SJSA1 (cell line): Measurements from ENCODE around the gene GRWD1. TPM values are rescaled to one million over a fixed set of nuclear protein-coding genes. Genes with fewer than 3 reads are reported as not detected.

Experiments
- DNase-seq, 2 experiments: peaks; one replicate each; pipeline ENCODE4 v3.0.0-alpha.2; 2015 to 2020; ENCODE audit warnings: low spot score in 2 of 2, low read depth in 1 of 2
- H3K27ac ChIP-seq: fragments of 250-450 bp; sonication (Bioruptor Pico); 2 replicates; pipeline ENCODE4 v1.5.1; 2020; ENCODE audit warnings: mild to moderate bottlenecking, moderate library complexity
- H3K27me3 ChIP-seq: fragments of 250-450 bp; sonication (Bioruptor Pico); replicated peaks from 2 replicates; pipeline ENCODE4 v1.5.1; 2020; ENCODE audit warnings: mild to moderate bottlenecking, moderate library complexity
- H3K36me3 ChIP-seq: fragments of 250-450 bp; sonication (Bioruptor Pico); 2 replicates; pipeline ENCODE4 v1.5.1; 2020; ENCODE audit warnings: mild to moderate bottlenecking
- H3K4me1 ChIP-seq: fragments of 250-450 bp; sonication (Bioruptor Pico); replicated peaks from 2 replicates; pipeline ENCODE4 v1.6.1; 2021; ENCODE audit warnings: mild to moderate bottlenecking
- H3K4me3 ChIP-seq: fragments of 250-450 bp; sonication (Bioruptor Pico); 2 replicates; pipeline ENCODE4 v1.5.1; 2020; ENCODE audit warnings: mild to moderate bottlenecking
- H3K9me3 ChIP-seq: fragments of 250-450 bp; sonication (Bioruptor Pico); replicated peaks from 2 replicates; pipeline ENCODE4 v1.5.1; 2020; ENCODE audit warnings: mild to moderate bottlenecking
- total RNA-seq: library from RNA; depleted of rRNA; stranded (reverse); fragments of >200 nt; shearing (Covaris generic); gene quantifications from 2 replicates; pipeline ENCODE4 v1.2.3, GENCODE V29; 2014

Gene GRWD1
- total RNA-seq, 1 experiment from 2014 or later = 50.5 TPM

DNA sequence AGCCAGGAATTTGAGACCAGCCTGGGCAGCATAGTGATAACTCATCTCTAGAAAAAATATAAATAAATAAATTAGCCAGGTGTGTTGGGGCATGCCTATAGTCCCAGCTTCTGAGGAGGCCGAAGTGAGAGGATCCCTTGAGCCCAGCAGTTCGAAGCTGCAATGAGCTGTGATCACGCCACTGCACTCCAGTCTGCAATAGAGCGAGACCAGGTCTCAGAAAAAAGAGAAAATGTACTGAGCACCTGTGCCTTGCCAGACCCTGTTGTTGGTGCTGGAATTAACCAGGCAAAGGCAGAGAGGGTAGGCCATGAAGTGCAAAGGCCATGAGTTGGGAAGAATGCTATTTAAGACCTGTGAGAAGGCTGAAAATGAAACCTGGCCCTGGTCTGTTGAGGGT lies 26.1 kb downstream of the GRWD1 start:
- H3K27me3 ChIP-seq = no peaks in the 10 kb centered on the region
- peaks cover 72% of the 10 kb centered on the region for H3K36me3 ChIP-seq
- DNase-seq = no peak
- no peaks in the 10 kb centered on the region for H3K9me3 ChIP-seq
- H3K4me3 ChIP-seq = no peak overlapping the region
- no peak overlapping the region for H3K27ac ChIP-seq
- peaks cover 8% of the 10 kb centered on the region; the same call in 1 of the 2 replicates for H3K4me1 ChIP-seq

DNA sequence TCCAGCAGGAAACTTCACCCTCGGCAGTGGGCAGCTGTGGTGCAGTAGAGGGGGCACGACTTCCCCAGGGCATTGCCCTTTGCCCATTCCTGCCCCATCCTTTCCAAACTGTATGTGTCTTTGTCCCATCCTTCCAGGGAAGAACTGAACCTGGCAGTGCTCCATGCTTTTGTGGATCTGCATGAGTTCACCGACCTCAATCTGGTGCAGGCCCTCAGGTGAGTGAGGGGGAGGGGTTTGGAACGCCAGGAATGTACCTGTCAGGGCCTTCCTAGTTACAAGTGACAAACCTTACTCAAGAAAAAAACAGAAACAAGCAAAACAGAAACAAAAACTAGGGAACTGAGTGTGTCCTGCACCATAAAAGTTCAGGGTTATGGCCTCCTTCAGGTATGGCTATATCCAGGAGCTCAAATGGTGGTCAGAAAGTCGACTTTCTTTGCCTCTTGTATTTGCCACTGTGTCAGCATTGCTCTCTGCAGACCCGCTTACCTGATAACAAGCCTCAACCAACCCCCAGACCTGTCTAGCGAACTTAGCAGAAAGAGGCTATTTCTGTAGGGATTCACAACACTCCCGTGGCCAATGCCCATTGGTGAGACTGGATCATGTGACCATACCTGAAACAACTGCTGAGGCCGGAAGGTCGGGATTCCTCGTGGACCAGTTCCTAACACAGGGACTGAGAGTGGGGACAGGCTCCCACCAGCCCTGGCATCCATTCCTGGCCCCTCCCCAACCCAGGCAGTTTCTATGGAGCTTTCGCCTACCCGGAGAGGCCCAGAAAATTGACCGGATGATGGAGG lies 27.6 kb downstream of the GRWD1 start:
- no peak for DNase-seq
- Histone ChIP-seq H3K9me3 (no peaks in the 10 kb centered on the region), H3K4me3 (no peak overlapping the region), H3K36me3 (peaks cover 87% of the 10 kb centered on the region), H3K27me3 (no peaks in the 10 kb centered on the region), H3K27ac (no peak overlapping the region), H3K4me1 (peaks cover 6% of the 10 kb centered on the region; the same call in 1 of the 2 replicates)

DNA sequence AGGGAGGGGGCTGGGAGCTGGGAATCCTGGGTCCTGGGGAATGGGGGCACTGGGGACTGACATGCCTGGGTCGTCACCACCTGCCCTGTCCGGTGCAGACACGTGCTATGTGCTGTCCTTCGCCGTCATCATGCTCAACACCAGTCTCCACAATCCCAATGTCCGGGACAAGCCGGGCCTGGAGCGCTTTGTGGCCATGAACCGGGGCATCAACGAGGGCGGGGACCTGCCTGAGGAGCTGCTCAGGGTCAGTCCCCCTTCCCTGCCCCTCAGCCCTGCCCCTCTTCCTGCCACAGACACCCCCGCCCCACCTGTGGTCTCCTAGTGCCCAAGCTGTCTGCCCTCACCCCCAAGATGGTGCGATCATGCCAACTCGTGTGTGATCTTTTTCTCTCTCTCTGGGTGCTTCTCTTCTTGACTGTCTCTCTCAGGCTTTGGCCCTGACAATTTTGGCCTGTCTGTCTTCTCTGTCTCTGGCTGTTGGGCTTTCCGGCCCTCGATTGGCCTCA lies 28.4 kb downstream of the GRWD1 start:
- H3K36me3 ChIP-seq = peaks cover 90% of the 10 kb centered on the region

DNA sequence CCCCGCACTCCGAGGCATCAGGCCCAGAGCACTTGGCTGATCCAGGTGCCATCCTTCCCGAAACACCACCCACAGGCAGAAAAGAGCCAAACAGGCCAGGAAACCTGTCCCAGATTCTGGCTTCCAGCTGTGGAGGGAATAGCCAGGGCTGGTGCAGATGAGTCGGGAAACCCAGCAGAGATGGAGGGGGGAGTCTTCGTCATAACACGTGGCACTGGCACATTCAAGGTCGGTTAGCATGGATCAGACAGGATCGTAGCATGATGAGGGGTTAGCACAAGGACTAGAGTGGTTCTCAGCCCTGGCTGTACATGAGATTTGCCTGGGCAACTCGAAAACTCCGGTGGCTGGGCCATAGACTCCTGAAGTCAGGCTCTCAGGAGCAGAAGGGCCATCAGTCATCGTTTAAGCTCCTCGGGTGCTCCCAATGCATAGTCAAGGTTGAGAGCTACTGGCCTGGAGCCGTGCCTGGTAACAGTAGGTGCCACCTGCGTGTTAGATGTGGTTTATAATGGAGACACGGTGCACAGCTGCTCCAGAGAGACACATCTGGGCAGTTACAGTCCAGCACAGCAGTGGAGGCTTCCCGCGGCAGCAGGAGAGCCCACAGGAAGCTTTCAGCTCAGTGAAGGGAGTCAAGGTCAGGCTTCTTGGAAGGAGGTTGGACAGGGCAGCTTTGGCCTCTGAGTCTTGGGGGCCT lies 29.7 kb downstream of the GRWD1 start:
- DNase-seq = no peak
- no peak overlapping the region for H3K27ac ChIP-seq
- H3K27me3 ChIP-seq = no peaks in the 10 kb centered on the region
- H3K4me3 ChIP-seq = no peak overlapping the region
- H3K4me1 ChIP-seq = peaks cover under 1% of the 10 kb centered on the region; the same call in 1 of the 2 replicates
- H3K36me3 ChIP-seq = peaks cover 92% of the 10 kb centered on the region
- no peaks in the 10 kb centered on the region for H3K9me3 ChIP-seq

More for the DNA sequence above, 28.4 kb downstream of the GRWD1 start:
- H3K4me3 ChIP-seq = no peak overlapping the region
- H3K4me1 ChIP-seq = peaks cover 5% of the 10 kb centered on the region; the same call in 1 of the 2 replicates
- H3K27me3 ChIP-seq = no peaks in the 10 kb centered on the region
- no peak overlapping the region for H3K27ac ChIP-seq
- DNase-seq = no peak
- no peaks in the 10 kb centered on the region for H3K9me3 ChIP-seq

DNA sequence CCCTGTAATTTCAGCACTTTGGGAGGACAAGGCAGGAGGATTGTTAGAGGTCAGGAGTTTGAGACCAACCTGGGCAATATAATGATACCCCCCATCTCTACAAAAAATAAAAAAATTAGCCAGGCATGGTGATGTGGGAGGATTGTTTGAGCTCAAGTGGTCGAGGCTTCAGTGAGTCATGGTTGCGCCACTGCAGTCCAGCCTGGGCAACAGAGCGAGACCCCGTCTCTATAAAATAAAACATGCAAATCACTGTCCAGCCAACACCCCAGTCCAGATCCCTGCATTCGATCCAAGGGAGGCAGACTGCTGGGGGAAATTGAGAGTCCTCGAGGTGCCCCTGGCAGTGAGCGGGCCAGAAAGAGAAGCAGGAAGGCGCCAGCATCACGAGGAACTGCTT lies 30.4 kb downstream of the GRWD1 start:
- no peak for DNase-seq
- H3K36me3 ChIP-seq = peaks cover 92% of the 10 kb centered on the region
- H3K4me1 ChIP-seq = no peaks in the 10 kb centered on the region
- H3K9me3 ChIP-seq = no peaks in the 10 kb centered on the region
- H3K27ac ChIP-seq = no peak overlapping the region
- no peak overlapping the region for H3K4me3 ChIP-seq
- no peaks in the 10 kb centered on the region for H3K27me3 ChIP-seq

DNA sequence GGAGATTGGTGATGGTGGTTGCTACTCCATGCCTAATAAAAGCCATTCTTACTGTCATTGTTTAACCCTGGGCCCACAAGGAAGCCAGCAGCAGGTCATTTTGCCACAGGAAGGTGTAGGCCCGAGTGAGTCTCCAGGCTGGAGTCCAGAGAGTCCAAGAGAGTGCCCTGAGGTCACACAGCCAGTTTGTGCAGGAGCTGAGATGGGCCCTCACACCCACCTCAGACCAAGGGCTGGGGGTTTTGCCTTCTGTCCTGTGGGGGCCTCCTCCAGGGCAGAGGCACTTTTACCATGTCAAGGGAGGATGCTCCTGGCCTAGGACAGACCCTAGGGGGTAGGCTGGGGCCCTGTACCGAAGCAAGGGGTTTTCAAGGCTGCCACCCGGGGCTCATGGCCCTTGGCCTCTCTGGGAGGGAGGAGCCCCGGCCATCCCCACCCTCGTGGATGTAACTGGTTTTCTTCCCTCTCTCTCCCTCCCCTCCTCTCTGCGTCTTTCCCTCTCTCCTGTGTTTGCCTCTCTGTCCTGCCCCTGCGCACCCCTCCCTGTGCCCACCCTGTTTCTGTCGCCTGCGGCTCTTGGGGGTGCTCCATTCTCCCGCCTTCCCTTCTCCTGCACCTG lies 31.4 kb downstream of the GRWD1 start:
- no peaks in the 10 kb centered on the region for H3K27me3 ChIP-seq
- H3K4me3 ChIP-seq = no peak overlapping the region
- H3K9me3 ChIP-seq = no peaks in the 10 kb centered on the region
- no peak overlapping the region for H3K27ac ChIP-seq
- peaks cover 87% of the 10 kb centered on the region for H3K36me3 ChIP-seq
- no peaks in the 10 kb centered on the region for H3K4me1 ChIP-seq
- no peak for DNase-seq

DNA sequence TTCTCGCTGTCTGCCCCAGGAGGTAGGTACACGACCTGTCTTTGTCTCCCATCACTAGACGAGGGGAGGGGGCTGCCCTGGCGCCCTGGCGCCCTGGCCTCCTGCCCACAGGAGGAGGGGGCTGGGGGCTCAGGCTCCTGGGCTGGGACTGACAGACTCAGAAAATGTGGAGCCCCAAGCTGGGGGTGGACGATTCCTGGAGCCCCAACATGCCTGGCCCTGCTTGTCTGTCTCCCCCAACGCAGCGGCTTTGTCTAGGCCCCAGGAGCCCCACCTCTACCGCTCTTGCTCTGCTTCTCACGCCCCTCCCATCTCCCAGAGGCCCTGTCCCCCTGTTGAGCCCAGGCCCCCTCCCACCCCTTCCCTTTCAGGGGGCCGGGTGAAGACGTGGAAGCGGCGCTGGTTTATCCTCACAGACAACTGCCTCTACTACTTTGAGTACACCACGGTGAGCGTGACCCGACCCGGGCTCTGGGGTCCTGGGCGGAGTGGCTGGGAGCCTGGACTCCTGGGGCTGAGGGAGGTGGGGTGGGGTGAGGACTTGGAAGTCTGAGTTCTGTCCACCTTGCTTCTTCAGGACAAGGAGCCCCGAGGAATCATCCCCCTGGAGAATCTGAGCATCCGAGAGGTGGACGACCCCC lies 32.0 kb downstream of the GRWD1 start:
- Histone ChIP-seq H3K36me3 (peaks cover 83% of the 10 kb centered on the region), H3K4me3 (no peak overlapping the region), H3K27me3 (no peaks in the 10 kb centered on the region), H3K27ac (no peak overlapping the region), H3K4me1 (no peaks in the 10 kb centered on the region), H3K9me3 (no peaks in the 10 kb centered on the region)
- no peak for DNase-seq

DNA sequence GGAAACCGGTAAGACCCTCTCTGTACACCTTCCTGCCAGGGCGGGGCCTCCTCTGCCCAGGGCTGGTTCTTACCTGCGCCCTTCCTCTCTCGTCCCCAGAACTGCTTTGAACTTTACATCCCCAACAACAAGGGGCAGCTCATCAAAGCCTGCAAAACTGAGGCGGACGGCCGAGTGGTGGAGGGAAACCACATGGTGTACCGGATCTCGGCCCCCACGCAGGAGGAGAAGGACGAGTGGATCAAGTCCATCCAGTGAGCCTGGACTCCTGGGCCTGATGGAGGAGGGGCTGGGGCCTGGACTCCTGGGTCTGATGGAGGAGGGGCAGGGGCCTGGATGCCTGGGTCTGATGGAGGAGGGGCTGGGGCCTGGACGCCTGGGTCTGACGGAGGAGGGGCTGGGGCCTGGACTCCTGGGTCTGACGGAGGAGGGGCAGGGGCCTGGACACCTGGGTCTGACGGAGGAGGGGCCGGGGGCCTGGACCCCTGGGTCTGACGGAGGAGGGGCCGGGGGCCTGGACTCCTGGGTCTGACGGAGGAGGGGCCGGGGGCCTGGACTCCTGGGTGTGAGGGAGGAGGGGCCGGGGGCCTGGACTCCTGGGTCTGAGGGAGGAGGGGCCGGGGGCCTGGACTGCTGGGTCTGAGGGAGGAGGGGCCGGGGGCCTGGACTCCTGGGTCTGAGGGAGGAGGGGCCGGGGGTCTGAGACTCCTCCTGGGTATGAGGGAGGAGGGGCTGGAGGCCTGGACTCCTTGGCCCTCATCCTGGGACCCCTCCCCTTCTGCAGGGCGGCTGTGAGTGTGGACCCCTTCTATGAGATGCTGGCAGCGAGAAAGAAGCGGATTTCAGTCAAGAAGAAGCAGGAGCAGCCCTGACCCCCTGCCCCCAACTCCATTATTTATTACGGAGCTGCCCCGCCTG lies 32.8 kb downstream of the GRWD1 start:
- Histone ChIP-seq H3K4me3 (no peak overlapping the region), H3K9me3 (no peaks in the 10 kb centered on the region), H3K27me3 (no peaks in the 10 kb centered on the region), H3K4me1 (no peaks in the 10 kb centered on the region), H3K27ac (no peak overlapping the region), H3K36me3 (peaks cover 75% of the 10 kb centered on the region)
- no peak for DNase-seq

DNA sequence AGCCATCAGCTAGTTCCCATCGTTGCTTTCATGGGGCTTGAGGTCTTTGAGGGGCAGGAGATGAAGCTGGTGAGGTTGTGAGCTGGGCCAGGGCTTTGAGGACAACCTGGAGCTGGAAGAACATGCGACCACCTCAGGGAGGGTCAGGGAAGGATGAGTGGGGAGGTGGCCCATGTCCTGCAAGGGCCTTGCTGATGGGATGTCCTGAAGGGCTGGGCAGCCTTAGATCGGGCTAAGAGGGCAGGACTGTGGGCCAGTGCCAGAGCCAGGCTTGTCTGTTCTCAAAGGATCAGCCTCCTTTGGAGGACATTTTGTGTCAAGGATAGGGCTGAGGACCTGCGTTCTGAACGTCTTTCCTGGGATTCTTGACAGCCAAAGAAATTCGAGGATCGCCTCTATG lies 33.9 kb downstream of the GRWD1 start:
- H3K4me3 ChIP-seq = no peak overlapping the region
- no peaks in the 10 kb centered on the region for H3K4me1 ChIP-seq
- no peaks in the 10 kb centered on the region for H3K27me3 ChIP-seq
- no peaks in the 10 kb centered on the region for H3K9me3 ChIP-seq
- H3K27ac ChIP-seq = no peak overlapping the region
- no peak for DNase-seq
- peaks cover 64% of the 10 kb centered on the region for H3K36me3 ChIP-seq

DNA sequence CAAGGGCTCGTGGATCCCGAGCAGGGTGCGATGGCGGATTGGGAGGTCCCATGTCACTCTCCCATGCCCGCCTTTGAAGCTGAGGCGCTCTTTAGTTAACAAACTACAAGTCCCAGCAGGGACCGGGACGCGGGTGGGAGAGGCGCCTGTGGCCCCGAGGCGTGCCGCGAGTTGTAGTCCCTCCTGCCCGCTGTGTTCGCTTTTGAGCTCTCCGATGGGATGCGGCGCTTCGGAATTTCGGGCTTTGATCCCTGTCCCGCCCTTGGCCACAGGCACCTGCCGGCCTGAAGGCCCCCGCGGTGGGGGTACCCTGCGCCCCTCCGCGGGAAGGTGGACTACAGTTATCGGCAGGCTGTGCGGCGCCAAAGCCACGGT lies 34.4 kb downstream of the GRWD1 start:
- no peak overlapping the region for H3K4me3 ChIP-seq

DNA sequence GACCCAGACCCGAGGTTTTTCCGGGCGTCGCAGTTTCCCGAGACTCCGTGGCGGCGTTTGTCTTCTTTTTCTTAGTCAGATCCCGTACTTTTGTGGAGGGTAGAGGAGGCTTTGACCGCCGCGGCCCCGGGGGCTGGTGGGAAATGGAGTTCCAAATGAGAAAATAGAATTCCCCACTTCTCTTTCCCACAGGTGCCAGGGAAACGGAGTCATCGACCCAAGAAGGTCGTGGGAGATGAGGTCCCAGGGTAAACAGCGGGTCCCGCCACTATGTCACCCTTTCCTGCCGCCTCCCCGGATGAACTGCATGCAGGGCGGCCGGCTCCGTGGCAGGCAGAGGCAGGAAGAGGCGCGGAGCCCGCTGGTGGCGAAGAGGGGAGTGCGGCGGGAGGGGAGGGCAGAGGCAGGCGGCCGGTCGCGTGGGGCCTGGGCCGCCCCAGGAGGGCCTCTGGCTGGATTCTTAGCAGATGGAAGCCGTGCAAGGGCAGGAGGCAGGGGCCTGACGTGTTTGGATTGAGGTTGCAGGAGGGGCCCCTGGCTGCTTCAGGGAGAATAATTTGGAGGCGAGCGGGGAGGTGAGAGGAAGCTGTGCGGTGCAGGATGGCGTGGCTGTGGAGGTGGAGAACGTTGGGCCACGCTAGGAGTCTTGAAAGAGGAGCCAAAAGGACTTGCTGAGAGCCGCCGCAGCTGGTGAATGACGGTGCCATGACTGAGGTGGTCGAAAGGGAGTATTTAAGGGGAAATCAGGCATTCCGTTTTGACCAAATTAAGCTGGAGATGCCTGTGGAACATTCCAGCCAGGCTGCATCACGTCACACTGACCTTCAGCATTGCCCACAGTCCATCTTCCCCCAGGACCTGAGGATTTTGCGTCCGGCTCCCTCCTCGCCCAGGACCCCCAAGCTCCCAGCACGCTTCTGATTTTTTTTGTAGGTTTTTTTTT lies 35.0 kb downstream of the GRWD1 start:
- Histone ChIP-seq H3K9me3 (no peaks in the 10 kb centered on the region), H3K27ac (no peak overlapping the region), H3K4me1 (no peaks in the 10 kb centered on the region), H3K4me3 (no peak overlapping the region), H3K36me3 (peaks cover 53% of the 10 kb centered on the region), H3K27me3 (no peaks in the 10 kb centered on the region)
- DNase-seq = no peak

More for the DNA sequence above, 34.4 kb downstream of the GRWD1 start:
- H3K9me3 ChIP-seq = no peaks in the 10 kb centered on the region
- DNase-seq = no peak
- no peak overlapping the region for H3K27ac ChIP-seq
- no peaks in the 10 kb centered on the region for H3K4me1 ChIP-seq
- no peaks in the 10 kb centered on the region for H3K27me3 ChIP-seq
- peaks cover 59% of the 10 kb centered on the region for H3K36me3 ChIP-seq
